ENCODE results near the gene WSB1.
A peak's percentile ranks its signal among the peaks of the same experiment; 100 is the strongest.
"Not testable (repeated sequence)": the region's sequence is repeated elsewhere in the genome, so short reads cannot be mapped to it uniquely, and the experiment has no call there.

The WSB1 gene, protein sequence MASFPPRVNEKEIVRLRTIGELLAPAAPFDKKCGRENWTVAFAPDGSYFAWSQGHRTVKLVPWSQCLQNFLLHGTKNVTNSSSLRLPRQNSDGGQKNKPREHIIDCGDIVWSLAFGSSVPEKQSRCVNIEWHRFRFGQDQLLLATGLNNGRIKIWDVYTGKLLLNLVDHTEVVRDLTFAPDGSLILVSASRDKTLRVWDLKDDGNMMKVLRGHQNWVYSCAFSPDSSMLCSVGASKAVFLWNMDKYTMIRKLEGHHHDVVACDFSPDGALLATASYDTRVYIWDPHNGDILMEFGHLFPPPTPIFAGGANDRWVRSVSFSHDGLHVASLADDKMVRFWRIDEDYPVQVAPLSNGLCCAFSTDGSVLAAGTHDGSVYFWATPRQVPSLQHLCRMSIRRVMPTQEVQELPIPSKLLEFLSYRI

DNA sequence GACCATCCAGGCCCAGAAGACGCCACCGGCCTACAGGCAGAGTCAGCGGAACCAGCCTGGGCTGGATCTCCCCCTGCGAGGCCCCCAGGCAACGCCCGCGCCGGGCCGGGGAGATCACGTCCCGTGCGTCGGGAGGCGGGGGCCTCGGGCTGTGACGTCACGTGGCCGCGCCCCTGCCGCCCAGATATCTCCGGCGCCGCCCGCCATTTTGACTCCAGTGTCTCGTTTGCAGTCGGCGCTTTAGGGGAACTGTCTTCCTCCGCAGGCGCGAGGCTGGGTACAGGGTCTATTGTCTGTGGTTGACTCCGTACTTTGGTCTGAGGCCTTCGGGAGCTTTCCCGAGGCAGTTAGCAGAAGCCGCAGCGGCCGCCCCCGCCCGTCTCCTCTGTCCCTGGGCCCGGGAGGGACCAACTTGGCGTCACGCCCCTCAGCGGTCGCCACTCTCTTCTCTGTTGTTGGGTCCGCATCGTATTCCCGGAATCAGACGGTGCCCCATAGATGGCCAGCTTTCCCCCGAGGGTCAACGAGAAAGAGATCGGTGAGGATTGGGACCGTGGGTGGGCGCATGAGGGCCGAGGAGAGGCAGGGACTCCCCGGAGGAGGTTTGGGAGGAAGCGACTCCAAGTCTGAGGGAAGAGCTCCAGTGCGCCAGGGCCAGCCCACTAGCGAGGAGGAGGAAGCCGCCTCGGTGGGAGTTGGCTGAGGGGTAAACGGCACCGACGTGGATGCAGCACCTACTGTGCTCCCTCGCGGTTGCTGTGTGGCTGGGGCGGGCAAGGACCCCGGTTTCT lies at the start of gene WSB1:
TSS of gene WSB1 (plus strand) at position 217 of the 791 bp plus-strand sequence. CDS start at position 499, 282 bp downstream.
- DNase-seq: peak; percentile 39

DNA sequence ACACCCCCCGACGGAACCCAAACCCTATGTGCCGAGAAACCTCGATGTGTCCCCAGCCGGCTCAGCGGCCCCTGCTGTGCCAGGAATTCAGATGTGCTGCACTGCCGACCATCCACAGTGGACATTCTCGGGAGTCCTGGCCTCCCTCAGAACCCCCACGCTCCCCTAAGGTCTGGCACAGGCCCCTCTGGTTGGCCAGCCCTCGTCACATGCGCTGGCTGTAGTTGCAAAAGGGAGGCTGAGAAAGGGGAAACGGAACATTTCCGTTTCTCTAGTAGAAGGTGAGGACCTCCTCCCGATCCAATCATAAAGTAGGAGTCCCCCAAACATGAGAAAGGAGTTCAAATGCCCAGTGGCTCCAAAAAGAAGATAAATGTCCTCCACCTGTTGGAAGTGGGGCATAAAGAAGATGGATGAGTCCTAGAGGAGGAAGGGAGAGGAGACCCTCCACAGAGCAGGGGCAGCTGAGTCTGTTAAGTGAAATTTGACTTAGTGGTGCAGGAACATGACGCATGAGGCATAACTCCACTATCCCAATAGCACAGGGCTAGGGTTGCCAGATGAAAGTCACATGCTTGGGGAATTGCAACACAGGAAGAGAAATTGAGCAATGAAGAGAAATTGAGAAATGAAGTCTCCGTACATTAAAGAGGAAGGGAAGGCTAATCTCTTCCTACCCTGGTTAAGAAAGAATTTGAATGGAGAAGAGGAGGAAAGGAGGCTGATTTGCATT lies 49.3 kb upstream of the WSB1 start:
- no peak for DNase-seq

DNA sequence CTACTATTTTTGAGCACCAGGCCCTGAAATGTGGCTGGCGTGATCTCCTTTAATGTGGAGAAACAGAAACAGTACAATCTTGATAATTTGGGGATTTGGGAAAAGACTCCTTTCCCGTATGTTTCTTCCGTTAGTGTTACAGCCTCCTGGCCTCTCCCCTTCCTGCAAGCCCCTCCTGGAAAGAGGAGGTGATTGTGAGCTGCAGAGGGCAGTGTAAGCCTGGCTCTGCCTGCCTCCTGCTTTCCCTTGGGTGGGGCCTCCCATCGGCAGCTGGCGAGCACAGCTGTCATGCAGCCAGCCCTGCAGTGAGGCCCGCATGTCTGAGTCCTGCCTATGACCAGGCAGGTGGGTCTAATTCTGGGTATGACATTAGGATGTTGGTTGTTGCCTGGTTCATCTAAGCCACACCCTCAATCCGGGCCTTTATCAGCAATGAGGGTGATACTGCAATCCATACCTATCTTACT lies 48.7 kb upstream of the WSB1 start:
- no peak for DNase-seq

DNA sequence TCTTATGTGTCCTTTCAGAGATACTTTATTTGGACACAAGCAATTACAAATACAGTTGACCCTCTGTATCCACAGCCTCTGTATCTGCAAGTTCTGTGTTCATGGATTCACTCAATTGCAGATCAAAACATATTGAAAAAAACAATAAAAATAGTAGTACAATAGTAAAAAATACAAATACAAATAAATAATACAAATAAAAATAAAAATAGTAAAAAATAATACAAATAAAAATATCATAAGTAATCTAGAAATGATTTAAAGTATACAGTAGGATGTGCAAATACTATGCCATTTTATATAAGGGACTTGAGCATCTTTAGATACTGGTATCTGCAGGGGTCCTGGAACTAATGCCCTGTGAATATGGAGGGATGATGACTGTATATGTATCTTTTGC lies 47.4 kb upstream of the WSB1 start:
- no peak for DNase-seq

DNA sequence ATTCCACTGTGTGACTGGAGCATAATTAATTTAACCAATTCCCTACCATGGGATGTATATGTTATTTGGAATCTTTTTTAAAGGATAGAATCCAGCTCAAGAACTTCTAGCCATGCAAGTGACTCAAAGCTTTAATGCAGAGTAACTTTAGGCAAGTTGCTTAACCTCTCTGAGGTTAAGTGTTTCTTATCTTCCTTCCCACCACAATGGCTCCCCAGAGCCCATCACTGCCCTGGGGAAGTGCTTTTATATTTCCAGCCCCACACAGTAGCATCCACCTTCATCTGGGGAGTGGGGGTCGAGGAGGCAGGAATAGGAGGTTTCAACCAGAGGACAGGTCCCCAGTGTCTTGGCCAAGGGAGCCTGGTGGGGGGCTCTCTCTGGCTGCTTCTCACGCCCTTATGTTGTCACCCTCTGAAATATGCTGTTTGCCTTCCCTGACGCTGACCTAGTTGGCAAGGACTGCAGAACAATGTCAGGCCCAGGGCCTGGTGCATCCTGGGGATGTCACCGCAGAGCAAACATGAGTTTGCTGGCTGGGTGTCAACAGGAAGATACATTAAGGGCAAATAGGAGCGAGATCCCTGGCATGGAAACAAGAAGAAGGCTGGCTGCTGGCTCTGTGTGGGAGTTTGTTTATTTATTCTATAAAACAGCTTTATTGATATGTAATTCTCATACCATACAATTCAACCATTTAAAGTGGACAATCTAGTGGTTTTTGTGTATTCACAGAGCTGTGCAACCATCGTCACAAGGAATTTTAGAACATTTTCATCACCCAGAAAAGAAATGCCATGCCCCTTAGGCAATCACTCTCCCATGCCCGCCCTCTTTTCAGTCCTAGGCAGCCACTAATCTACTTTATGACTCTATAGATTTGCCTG lies 46.6 kb upstream of the WSB1 start:
- no peak for DNase-seq

DNA sequence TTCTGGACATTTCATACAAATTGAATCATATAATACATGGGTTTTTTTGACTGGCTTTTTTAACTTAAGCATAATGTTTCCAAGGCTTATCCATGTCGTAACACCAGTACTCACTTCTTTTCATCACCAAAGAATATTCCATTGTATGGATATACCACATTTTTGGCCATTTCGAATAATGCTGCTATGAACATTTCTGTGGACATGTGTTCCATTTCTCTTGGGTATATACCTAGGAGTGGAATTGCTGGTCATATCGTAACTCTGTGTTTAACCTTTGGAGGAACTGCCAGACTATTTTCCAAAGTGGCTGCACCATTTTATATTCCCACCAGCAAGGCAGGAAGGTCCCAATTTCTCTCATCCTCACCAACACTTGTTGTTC lies 46.0 kb upstream of the WSB1 start:
- no peak for DNase-seq

DNA sequence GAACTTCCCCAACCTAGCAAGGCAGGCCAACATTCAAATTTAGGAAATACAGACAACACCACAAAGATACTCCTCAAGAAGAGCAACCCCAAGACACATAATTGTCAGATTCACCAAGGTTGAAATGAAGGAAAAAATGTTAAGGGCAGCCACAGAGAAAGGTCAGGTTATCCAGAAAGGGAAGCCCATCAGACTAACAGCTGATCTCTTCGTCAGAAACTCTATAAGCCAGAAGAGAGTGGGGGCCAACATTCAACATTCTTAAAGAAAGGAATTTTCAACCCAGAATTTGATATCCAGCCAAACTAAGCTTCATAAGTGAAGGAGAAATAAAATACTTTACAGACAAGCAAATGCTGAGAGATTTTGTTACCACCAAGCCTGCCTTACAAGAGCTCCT lies 43.1 kb upstream of the WSB1 start:
- not testable (repeated sequence) for DNase-seq

DNA sequence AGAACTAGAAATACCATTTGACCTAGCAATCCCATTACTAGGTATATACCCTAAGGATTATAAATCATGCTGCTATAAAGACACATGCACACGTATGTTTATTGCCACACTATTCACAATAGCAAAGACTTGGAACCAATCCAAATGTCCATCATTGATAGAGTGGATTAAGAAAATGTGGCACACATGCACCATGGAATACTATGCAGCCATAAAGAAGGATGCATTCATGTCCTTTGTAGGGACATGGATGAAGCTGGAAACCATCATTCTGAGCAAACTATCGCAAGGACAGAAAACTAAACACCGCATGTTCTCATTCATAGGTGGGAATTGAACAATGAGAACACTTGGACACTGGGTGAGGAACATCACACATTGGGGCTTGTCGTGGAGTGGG lies 39.1 kb upstream of the WSB1 start:
- not testable (repeated sequence) for DNase-seq

DNA sequence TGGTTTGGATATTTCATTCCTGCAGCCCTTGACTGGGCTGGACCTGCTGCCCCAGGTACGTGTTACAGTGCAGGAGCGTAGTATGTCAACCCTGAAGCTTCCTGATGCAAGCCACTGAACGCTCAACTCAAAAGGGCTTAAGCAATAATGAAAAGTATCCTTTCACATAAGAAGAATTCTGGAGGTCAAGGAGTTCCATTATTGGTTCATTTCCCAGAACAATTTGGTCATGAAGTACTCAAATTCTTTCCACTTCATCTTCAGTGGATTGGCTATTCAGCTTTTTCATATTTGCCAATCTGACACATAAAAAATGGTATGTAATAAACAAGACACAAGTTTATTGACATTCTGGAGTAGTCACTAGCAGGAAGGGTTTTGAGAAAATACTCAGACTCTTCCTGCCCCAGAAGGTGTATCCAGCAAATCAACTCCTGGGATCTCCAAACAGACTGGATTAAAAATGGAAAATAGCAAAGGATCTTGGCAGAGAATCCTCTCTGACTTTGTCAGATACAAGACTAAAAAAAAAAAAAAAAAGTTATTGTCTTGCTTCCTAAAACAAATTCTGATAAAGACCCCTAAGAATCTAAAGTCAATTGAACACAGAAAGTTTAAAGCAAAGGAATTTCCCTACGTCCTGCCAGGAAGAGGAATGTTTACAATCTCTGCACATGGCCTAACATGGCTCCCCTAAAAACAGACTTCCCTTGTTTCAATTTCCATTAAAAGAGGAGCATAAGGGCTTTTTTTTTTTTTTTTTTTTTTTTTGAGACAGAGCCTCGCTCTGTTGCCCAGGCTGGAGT lies 37.5 kb upstream of the WSB1 start:
- no peak for DNase-seq

DNA sequence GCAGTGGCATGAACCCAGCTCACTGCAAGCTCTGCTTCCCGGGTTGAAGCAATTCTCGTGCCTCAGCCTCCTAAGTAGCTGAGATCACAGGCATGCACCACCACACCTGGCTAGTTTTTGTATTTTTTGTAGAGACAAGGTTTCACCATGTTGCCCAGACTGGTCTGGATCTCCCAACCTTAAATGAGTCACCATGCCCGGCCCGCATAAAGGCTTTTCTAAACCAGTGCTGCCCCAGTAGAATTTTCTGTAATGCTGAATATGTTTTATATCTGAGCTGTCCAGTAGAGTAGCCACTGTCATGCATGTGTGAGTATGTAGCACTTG lies 36.9 kb upstream of the WSB1 start:
- no peak for DNase-seq

DNA sequence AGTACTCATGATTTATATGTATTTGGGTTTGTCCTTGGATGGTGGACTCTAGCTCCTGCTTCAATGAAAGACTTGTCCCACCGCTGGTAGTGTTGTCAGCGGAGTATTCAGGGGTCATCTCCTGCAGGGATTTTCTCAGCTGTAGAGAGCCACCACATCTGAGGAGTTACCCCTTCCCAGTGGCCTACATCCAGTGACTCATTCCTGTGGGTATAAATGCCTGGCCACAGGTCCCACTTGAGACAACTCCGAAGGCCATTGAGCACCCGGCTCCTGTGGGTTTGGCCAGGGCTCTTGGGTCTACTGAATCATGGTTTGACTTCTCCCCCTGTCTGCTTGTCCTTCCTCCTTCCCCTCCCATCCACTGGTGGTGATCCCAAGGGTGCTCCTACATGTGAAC lies 34.6 kb upstream of the WSB1 start:
- DNase-seq: no peak

DNA sequence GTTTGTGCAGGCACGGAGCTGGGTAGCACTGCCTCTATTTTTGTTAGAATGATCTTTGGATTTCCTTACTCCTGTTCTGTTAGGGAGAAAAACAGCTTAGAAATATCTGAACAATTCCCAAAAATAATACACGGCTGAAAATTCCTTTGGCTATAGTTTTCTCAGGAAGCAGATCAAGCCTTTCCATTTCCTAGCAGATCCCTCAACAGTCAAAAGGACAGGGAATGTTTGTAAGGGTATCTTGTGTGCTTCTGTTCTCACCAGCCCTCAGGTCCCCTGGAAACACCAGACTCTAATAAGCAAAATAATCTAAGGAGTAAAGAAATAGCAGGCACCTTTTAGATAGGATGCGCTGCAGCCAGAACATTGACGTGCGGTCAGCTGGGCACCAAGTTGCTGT lies 30.5 kb upstream of the WSB1 start:
- DNase-seq: no peak

DNA sequence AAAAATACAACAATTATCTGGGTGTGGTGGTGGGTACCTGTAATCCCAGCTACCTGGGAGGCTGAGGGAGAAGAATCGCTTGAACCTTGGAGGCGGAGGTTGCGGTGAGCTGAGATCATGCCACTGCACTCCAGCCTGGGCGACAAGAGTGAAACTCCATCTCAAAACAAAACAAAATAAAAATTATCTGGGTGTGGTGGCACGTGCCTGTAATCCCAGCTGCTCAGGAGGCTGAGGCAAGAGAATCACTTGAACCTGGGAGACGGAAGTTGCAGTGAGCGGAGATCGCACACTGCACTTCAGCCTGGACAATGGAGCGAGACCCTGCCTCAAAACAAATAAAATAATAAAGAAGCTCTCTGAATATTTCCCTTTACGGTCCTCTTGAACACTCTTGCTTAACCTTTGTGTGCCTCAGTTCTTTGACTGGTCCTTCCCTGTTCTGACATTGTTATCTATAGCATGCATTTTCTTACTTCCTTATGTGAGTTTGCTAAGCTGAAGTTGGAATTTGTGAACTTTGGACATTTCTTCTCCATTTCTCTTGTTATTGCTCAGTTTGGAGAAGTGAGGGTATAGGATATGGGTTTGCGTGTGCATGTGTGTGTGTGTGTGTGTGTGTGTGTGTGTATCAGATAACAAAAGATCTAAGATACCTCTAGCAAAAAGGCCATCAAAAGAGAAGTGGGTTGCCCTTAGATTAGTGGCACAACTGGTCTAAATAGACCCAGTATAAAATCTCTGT lies 29.7 kb upstream of the WSB1 start:
- DNase-seq: no peak

DNA sequence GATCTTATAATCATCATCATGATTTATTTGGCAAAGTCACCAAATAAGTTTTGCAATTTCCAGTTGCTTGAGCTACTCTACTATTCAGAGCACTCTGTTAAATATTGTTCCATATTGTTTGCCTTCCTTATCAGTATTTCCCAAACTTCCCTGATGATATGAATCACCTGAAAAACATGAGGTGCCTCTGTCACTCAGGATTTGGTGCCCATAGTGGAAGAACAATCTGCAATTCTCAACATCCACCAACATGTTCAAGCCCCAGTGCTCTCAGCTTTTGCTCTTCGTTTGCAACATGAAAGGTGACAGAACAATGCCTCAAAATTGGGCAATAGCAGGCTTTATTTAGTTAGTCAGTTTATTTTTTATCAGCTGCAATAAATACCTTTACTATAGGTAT lies 28.6 kb upstream of the WSB1 start:
- no peak for DNase-seq

DNA sequence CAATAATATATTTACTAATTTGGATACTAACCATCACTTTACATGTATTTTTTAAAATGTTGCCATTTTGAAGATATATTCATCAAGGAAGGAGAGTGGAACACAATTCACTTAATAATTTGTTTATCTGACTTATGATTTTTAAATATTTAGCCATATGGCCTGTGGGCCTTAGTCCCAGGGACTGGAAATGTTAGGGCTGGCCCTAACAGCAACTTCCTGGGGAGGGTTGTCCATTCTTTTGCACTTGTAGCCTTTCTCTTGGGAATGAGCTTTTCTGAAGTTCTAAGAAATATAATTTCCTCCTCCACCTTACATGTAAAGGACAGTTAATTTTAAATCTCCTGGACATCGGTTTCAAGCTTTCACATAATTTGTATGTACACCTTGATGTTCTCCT lies 27.7 kb upstream of the WSB1 start:
- DNase-seq: no peak

DNA sequence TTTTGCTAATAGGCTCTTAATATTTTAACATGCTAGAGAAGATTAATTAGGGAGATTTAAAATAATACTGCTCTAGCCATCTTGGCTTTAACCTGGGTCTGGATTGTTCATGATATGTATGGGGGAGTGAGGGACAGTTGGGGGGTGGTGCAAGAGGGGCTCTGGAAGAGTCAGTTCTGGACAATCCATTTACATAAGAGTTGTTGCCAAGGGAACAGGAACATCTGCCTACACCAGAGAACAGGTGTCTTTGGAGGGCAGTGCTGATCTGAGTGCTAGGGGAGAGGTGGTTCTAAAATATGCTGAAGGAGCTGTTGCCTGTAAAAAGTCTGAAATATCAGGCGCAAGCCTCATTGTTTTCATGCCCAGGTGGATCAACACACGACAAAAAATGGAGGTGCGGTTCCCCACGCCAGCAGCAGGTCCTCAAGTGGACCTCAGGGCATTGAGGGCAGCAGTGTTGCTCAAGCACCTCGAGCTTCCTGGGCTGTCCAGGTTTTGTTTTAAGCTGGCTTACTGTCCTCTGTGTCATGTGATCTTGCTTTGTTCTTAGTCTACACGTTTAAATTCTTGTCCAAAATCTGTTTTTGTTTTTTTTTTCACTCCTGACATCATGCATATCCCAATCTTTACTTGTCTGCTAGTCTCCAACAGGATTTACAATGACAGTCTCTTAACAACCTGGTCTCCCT lies 25.4 kb upstream of the WSB1 start:
- DNase-seq: no peak

DNA sequence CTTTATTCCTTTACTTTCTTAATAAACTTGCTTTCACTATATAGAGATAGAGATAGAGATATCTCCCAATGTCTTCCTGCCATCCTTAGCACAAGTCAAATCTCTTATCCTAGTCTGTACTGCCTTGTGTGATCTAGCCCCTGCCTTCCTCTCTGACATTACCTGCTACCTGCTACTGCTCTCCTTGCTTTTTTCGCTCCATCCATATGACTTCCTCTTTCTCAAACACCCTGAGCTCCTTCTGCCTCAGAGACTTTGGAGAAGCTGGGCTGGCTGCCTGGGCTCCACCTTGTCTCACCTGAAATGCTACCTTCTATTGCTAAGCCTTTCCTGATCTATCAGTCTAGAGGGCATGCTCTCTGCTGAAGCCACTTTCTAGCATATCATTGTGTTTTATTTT lies 24.7 kb upstream of the WSB1 start:
- no peak for DNase-seq

DNA sequence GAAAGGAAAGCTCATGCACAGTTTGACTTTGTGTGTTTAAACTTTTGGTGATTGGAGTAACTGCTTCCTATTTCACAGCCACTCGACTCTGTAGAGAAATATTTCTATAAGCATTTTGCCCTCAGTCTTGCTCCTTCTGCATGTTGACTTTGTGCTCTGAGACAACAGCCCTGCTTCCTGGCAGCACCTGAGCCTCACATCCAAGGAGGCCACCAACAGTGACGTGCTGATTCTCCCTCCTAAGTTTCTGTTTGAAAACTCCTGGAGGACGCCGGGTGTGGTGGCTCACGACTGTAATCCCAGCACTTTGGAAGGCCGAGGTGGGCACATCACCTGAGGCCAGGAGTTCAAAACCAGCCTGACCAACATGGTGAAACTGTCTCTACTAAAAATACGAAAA lies 23.9 kb upstream of the WSB1 start:
- DNase-seq: no peak

DNA sequence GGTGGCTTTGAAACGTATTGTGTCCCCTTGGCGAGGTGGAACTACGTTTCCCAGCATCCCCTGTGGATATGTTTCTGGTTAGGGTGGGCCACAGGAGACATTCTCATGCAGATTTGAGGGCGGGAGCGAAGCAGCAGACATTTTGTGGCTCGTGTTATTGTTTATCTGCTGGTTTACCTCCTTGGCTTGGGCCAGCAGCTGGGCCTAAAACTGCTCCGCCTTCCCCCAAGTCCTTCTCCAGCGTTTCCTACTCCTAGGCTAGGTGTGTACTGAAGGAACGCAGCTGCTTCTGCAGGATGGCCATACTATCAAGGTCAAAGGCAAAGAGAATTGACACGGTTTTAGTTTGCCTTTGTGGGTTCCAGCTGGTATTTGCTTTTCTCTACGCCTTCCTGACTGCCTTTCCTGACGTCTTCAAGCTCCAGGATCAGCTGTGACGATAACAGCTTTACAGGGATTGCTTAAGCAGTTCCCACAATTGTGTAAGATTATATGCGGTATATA lies 17.2 kb upstream of the WSB1 start:
- no peak for DNase-seq

DNA sequence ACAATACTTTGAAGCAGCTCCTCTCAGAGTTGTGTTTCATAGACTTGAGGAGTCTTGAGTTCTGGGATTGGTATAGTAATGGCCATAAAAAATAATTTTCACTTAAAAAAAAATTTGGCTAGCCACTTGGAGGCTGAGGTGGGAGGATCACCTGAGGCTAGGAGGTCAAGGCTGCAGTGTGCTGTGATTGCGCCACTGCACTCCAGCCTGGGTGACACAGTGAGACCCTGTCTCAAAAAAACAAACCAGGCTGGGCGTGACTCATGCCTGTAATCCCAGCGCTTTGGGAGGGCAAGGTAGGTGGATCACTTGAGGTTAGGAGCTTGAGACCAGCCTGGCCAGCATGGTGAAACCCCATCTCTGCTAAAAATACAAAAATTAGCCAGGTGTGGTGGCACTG lies 14.8 kb upstream of the WSB1 start:
- not testable (repeated sequence) for DNase-seq

Measured in NCI-H187 treated with DMSO at 0.1 percent for 48 hours (cell line).